Heart right ventricle (tissue), 16 donors: ENCODE measurements around the gene KSR2. TPM values are rescaled to one million over a fixed set of nuclear protein-coding genes. Genes with fewer than 3 reads are reported as not detected.

Experiments used
- ATAC-seq, 8 donors: fragments of 200-7000 bp; cut with Tn5 transposase; one replicate each; pipeline ENCODE4 v1.9.1; 2020; ENCODE audit warnings: mild to moderate bottlenecking in 8 of 8, moderate library complexity in 8 of 8, moderate number of reproducible peaks in 1 of 8
- DNase-seq, 2 donors: peaks; one replicate each; pipeline ENCODE4 v3.0.0-alpha.2; 2020
- H3K27ac ChIP-seq, 10 donors: fragments of 200-600 bp; sonication (generic) in 2 of 10; one replicate each; pipeline versions ENCODE4 v1.5.0 to v1.8.0; 2020 to 2022; ENCODE audit warnings: mild to moderate bottlenecking in 3 of 10
- H3K27me3 ChIP-seq, 7 donors: fragments of 200-600 bp; one replicate each; pipeline ENCODE4 v1.8.0; 2021 to 2022; ENCODE audit warnings: mild to moderate bottlenecking in 2 of 7
- H3K36me3 ChIP-seq, 9 donors: fragments of 200-600 bp; sonication (generic) in 1 of 9; one replicate each; pipeline versions ENCODE4 v1.5.0 to v1.8.0; 2020 to 2022; ENCODE audit warnings: mild to moderate bottlenecking in 2 of 9
- H3K4me1 ChIP-seq, 9 donors: fragments of 200-600 bp; sonication (generic) in 1 of 9; one replicate each; pipeline versions ENCODE4 v1.5.0 to v1.8.0; 2020 to 2022; ENCODE audit warnings: mild to moderate bottlenecking in 4 of 9
- H3K4me3 ChIP-seq, 10 donors: fragments of 200-600 bp; sonication (generic) in 2 of 10; one replicate each; pipeline versions ENCODE4 v1.5.0 to v1.8.0; 2020 to 2022; ENCODE audit warnings: mild to moderate bottlenecking in 7 of 10, moderate library complexity in 2 of 10
- H3K9me3 ChIP-seq, 11 donors: fragments of 200-600 bp in 10 of 11; sonication (generic) in 2 of 11; one replicate each; pipeline versions ENCODE4 v1.5.0 to v1.8.0; 2013 to 2022; ENCODE audit warnings: mild to moderate bottlenecking in 2 of 11, control low read depth in 1 of 11, moderate library complexity in 1 of 11
- WGBS, 2 donors: extraction: QIAGEN DNeasy Blood & Tissue Kit; methylation state at CpG; one replicate each; pipeline ENCODE4 v1.1.7; 2013; ENCODE audit warnings: inconsistent platforms in 1 of 2; 5-methylcytosine and 5-hydroxymethylcytosine counted together
- intact Hi-C, 10 donors: fragments of 100-400 bp; cut with DNase I; formaldehyde crosslinking; loops; one replicate each; pipeline versions ENCODE4 v1.11.1 to v1.14.2; 2022
- polyA plus RNA-seq, 2 donors: library from polyadenylated mRNA; stranded (reverse); fragments of 200-250 nt; gene quantifications; one replicate each; pipeline ENCODE4 v1.2.3, GENCODE V29; 2013
- total RNA-seq, 10 donors: library from RNA; stranded (reverse); fragmentation: NEBNext Ultra II Directional in 3 of 10; extraction: Animal tissue kit (Norgen Biotek cat#: 25700) in 3 of 10; gene quantifications; one replicate each; pipeline versions ENCODE4 v1.2.1 to v1.2.4, GENCODE V29; 2021 to 2023
- TF ChIP-seq, protein P1 (sequence below), 9 donors: fragments of 200-600 bp; sonication (generic) in 2 of 9; IDR thresholded peaks; one replicate each; pipeline versions ENCODE4 v1.5.0 to v1.8.0; 2021 to 2022; ENCODE audit warnings: antibody characterized with exemption in 9 of 9, mild to moderate bottlenecking in 5 of 9, moderate library complexity in 1 of 9
- donor health status: Arrhythmogenic right ventricular cardiomyopathy.
- donor health status: ischemic (EF 13 %, LVEDD 7.1; RV severe dilation, severe dysfunction).
- donor health status: healthy with polysubstance abuse.
- donor health status: DM: no; HTN: yes; CAD: no.
- donor health status: DM: no; HTN: no; CAD: no.
- donor health status: ischemic (EF 25% LVEDD 6.9; RV normal size, moderate dysfunction).
- donor health status: ischemic (EF 25% LVEDD 5.7; RV mildly dilated, moderate dysfunction).
- donor health status: healthy.
- donor health status: DM: yes; HTN: yes; CAD: no.
- donor health status: Ischemic cardiomyopathy.
- donor health status: ischemic (EF 35%, LVEDD 5.7; RV mildly dilated, moderate dysfunction).
- donor health status: nonischemic (EF 11% LVEDD 7.7; RV severe dilation, severe dysfunction).
- donor health status: DM: yes; HTN: yes; CAD: no.
- donor health status: PGD.
- donor health status: ischemic (EF 29% LVEDD 5.4; RV normal size, mild dysfunction).
- donor health status: nonischemic (EF 23%, LVEDD 6.1; RV moderate dilation, normal function).

The KSR2 gene
- total and polyA plus RNA-seq, 12 donors, result 0.02 TPM; not detected in 9

DNA sequence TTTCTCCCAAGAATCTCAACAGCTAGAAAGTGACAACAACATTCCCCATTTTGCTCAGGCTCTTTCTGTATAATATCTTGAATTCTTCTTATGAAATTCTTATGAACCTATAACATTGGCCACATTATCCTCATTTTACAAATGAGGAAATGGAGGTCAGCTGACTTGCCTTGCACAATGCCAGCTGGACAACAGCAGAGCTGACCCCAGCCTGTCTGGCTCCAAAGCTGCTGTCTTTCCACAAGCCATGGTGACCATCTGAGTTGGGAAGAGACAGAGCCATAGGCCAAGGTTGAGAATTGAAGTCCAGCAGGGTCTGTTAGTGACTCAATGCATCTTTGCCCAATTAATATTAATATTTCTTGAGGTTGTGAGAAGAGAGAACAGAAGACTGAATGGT is 87.3 kb downstream of the KSR2 start:
- intact Hi-C loops, result no loop called here
- no peak overlapping the region for H3K27ac ChIP-seq
- TF ChIP-seq, protein P1, sequence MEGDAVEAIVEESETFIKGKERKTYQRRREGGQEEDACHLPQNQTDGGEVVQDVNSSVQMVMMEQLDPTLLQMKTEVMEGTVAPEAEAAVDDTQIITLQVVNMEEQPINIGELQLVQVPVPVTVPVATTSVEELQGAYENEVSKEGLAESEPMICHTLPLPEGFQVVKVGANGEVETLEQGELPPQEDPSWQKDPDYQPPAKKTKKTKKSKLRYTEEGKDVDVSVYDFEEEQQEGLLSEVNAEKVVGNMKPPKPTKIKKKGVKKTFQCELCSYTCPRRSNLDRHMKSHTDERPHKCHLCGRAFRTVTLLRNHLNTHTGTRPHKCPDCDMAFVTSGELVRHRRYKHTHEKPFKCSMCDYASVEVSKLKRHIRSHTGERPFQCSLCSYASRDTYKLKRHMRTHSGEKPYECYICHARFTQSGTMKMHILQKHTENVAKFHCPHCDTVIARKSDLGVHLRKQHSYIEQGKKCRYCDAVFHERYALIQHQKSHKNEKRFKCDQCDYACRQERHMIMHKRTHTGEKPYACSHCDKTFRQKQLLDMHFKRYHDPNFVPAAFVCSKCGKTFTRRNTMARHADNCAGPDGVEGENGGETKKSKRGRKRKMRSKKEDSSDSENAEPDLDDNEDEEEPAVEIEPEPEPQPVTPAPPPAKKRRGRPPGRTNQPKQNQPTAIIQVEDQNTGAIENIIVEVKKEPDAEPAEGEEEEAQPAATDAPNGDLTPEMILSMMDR (IDR thresholded peaks at IDR 0.05), result no peak
- no peak overlapping the region for H3K4me3 ChIP-seq
- no peaks in the 10 kb centered on the region for H3K9me3 ChIP-seq
- peaks cover 0 to 52% (median 20%) of the 10 kb centered on the region in 7 donors for H3K27me3 ChIP-seq
- DNase-seq (no peak), ATAC-seq (no peak)
- no peaks in the 10 kb centered on the region for H3K4me1 ChIP-seq
- no peaks in the 10 kb centered on the region for H3K36me3 ChIP-seq

DNA sequence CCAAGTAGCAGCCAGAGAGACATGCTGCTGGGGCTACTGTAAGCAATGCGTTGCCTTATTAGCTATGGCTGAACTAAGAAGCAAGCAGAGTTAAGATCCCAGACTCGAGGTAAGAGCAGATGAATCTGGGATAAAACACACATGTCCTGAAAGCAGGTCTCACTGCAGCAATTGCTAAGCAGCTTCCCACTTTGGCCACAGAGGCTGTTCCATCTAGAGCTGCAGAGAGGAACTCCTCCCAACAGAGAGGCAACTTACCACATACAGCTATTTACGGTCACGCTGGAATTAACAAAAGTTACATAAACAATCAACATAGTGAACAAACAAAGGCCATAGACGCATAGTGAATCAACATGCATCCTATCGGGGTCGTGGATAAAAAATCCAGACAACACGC is 90.2 kb downstream of the KSR2 start:
- Histone ChIP-seq H3K27me3 (peaks cover 0 to 50% (median 33%) of the 10 kb centered on the region in 7 donors), H3K4me3 (no peak overlapping the region), H3K4me1 (peaks cover 0 to 9% (median 0%) of the 10 kb centered on the region in 9 donors), H3K27ac (no peak overlapping the region), H3K36me3 (no peaks in the 10 kb centered on the region), H3K9me3 (no peaks in the 10 kb centered on the region)
- DNase-seq (no peak), ATAC-seq (no peak)
- WGBS, 2 donors, result 49 to 54% methylated on average over 8 of the region's 8 CpGs
- TF ChIP-seq, protein P1 (IDR thresholded peaks at IDR 0.05), result no peak
- intact Hi-C loops, result loop anchor here in 8 of 10 donors (5.0 to 10.0 kb wide), 6 partner anchors 136 to 499 kb away; partner anchors contain the start of genes RFC5 (in 4 of the 8), SUDS3 (in 4 of the 8) and TAOK3 (in 2 of the 8)

DNA sequence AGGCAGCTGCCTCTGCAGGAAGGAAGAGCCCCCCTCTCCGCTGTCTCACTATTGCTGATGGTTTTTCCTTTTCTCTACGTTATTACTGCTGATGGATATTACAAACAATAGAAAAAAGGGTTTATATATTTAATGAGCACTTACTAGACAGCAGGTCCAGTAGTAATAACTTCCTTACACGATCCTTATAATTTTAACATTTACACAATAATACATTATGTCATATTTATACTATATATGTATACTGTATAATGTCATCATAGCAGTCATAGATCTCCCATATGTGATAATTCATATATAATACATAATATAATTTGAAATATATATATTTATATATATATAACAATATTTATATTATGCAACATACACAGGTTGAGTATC is 92.4 kb downstream of the KSR2 start:
- WGBS, 2 donors, result 44 to 51% methylated on average over 3 of the region's 3 CpGs
- no peak overlapping the region for H3K27ac ChIP-seq
- no peak for ATAC-seq
- DNase-seq, result no peak
- no peak overlapping the region for H3K4me3 ChIP-seq
- H3K4me1 ChIP-seq, result peaks cover 0 to 9% (median 0%) of the 10 kb centered on the region in 9 donors
- H3K9me3 ChIP-seq, result no peaks in the 10 kb centered on the region
- peaks cover 0 to 39% (median 29%) of the 10 kb centered on the region in 7 donors for H3K27me3 ChIP-seq
- H3K36me3 ChIP-seq, result no peaks in the 10 kb centered on the region
- TF ChIP-seq, protein P1 (IDR thresholded peaks at IDR 0.05), result no peak
- intact Hi-C loops, result loop anchor here in 8 of 10 donors (5.0 to 10.0 kb wide), 6 partner anchors 138 to 501 kb away; partner anchors contain the start of genes RFC5 (in 4 of the 8), SUDS3 (in 4 of the 8) and TAOK3 (in 2 of the 8)

DNA sequence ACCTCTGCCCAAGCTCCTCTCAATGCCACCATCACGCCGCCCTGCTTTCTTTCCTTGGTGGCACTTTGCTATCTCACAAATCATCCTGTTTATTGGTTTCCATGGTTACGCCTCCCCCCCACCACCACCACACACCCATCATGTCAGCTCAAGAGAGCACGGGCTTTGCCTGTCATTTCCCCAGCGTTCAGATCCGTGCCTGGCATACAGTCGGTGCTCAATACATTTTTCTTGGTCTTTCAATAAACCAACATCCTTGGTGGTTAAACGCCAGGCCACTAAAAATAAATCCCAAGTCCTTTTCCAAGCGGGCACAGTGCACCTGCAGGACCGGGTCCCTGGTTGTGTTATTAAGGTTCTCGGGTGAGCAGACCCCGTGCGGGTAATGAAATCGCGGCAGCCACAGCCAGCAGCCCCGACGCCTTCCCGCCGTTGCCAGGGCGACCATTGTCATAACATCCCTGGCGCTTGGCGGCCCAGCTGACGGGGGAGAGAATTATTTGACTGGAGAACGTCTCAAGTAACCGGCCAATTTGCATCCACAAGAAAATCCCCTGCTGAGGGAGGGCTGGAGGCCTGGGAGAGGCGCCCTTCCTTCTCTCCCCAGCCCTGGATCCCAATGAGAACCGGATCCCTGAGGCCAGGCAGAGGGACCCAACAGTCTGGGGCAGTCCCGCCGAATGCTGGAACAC is 92.9 kb downstream of the KSR2 start:
- peak in 1 of 2 donors; percentile 14 for DNase-seq
- H3K4me1 ChIP-seq, result peaks cover 0 to 9% (median 0%) of the 10 kb centered on the region in 9 donors
- no peak overlapping the region for H3K4me3 ChIP-seq
- intact Hi-C loops, result loop anchor here in 8 of 10 donors (5.0 to 10.0 kb wide), 6 partner anchors 139 to 501 kb away; partner anchors contain the start of genes RFC5 (in 4 of the 8), SUDS3 (in 4 of the 8) and TAOK3 (in 2 of the 8)
- peak in 3 of 8 donors; percentile 11 to 34 (median 23) for ATAC-seq
- H3K9me3 ChIP-seq, result no peaks in the 10 kb centered on the region
- TF ChIP-seq, protein P1 (IDR thresholded peaks at IDR 0.05), result no peak
- 11 to 14% methylated on average over 28 to 29 of the region's 29 CpGs for WGBS, 2 donors
- H3K27ac ChIP-seq, result no peak overlapping the region
- H3K36me3 ChIP-seq, result no peaks in the 10 kb centered on the region
- H3K27me3 ChIP-seq, result peaks cover 0 to 39% (median 29%) of the 10 kb centered on the region in 7 donors
